LoVo (cell line): ENCODE measurements around the gene RAC2.

Experiments used
- DNase-seq: peaks from one replicate; pipeline ENCODE4 v3.0.0-alpha.2; 2016; ENCODE audit warnings: low spot score

Gene RAC2

DNA sequence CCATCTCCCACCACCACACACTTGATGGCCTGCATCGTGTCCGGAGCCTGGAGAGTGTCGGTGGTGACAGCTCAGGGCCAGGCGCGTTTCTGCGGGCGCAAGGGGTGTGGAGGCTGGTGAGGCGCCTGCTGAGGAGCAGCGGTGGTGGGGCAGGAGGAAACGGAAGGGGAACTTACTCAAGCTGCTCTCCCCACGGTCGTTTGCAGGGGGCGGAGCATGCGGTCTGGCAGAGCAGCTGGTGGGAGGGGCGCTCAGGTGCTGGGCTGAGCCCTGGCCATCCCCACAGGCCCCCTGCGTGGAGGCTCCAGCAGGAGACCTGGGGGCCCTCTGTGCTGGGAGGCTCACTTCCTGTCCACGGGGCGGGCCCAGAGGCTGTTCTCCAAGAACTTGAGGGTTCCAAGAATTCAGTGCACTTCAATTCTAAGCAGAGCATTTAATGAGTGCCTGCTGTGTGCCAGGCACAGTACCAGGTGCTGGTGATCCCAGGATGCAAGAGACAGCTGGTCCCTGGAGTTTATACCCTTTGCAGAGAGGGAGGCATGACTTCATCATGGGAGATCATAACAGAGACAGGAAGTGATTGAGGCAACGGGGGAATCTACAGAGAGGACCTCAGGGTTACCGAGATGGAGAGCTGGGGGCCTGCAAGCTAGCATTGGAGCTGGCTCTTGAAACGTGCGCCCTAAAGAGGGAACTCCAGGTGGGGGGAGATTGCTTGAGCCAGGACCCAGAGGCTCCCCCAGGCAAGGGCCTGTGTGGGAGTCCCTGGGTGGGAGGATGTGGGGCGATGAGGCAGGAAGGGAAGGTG is at the start of gene RAC2:
Gene RAC2 (minus strand): TSS at position 156 of the 808 bp plus-strand sequence. CDS start 121 bp downstream, at position 35.
- DNase-seq: no peak

DNA sequence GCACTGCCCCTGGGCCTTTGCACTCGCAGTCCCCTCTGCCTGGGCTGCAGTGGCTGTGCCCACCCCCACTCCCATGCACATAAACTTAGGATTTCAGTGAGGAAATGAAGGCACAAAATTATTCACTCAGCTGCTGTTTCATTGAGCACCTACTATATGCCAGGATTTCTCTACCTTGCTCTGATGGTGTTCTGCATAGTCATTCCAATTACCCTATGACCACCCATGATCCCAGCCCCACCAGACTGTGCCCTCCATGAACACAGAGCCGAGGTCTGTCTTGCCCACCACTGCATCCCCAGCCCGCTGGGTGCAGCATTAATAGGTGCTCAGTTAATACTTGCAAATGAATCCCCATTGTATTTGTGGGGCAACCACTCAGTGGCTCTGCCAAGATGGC is 49.1 kb upstream of the RAC2 start:
- no peak for DNase-seq

GRCh38 chr22:37292641-37293040 is 48.6 kb upstream of the RAC2 start:
- DNase-seq: no peak

DNA sequence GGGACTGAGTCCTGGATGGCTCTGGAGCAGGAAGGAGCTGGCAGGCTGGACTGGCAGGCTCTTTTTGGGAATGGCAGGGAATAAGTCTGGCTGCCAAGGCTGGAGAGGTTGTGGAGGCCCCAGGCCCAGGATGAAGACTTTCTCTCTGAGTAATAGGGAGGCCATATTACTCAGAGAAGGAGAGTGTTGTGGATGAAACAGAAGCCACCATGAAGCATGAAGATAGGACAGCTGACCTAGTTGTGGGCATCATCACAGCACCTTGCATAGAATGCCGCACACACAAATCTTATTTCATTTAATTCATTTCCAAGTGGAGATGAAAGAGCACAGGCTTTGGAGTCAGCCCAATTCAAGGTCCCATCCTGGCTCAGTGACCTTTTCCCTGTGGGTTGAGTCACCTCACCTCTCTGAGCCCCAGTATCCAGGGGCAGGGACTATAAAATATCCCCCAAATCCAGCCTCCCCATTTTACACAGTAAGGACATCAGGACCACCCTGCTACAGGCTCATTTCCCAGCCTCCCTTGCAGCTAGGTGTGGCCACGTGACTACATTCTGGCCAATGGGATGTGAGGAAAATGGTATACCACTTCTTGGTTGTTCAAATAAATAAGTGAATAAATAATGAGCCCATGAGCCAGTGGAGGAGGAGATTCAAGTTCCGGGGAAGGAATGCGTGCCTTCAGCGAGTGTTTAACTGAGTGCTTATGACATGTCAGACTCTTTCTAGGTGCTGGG is 47.7 kb upstream of the RAC2 start:
- no peak for DNase-seq

DNA sequence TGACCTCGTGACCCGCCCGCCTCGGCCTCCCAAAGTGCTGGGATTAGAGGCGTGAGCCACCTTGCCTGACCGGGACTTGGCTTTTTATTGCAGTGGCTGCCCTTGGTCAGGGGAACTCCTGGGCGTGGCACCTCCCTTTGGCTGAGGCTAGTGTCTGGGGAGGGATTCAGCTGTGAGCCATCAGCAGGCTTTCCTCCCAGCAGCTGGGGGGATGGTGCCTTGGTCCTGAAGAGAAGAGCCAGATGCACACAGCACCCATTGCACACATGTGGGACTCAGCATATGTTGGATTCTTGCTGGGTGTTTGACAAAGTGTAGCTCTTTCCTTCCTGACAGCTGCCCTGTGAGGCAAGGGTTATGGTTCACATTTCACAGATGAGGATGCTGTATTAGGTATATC is 46.7 kb upstream of the RAC2 start:
- no peak for DNase-seq

DNA sequence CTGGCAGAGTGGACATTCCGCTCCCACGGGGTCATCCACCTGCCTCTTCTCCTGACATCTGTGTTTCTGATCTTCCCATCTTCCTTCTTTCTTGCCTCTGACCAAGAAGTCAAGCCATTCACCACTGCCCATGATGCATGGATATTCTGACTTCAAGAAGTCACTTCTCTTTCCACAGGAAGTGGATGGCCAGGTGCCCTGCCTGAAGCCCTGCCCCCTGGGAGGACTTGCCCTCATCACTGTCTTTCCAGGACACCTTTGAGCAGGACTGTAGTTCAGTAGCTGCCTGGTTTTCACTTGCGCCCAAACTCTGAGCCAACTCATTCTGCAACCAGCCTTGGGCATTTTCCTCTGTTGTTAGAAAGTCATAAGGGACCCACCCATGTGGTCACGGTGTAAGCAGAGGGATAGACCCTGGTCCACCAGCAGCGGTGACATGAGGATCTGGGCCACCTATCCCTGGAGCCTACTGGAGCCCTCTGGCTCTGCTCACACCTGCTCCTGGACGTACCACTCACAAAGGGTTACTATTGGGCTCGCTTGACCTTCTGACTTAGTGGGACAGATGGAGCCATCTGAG is 45.2 kb upstream of the RAC2 start:
- no peak for DNase-seq

- DNase-seq: no peak
Observed at GRCh38 chr22:37288521-37288920, 44.5 kb upstream of the RAC2 start.

- no peak for DNase-seq
Observed at GRCh38 chr22:37287550-37287951, 43.5 kb upstream of the RAC2 start.

DNA sequence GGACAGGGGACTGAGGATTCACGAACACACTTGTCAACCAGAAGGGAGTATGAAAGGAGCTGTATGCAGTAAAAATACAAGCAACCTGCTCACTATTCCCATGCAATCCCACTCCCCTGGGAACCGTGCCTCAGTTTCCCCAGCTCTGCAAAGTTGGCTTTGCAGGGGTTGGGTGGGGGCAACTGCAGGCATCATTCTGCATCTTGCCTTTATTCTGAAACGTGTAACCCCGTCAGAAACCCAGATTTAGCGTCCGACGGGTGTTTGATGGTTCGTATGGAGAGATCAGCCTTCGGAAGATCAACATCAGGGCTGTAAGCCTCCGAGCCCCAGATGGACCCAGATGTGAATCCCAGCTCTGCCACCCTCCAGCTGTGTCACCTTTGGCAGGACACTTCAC is 41.9 kb upstream of the RAC2 start:
- DNase-seq: no peak

DNA sequence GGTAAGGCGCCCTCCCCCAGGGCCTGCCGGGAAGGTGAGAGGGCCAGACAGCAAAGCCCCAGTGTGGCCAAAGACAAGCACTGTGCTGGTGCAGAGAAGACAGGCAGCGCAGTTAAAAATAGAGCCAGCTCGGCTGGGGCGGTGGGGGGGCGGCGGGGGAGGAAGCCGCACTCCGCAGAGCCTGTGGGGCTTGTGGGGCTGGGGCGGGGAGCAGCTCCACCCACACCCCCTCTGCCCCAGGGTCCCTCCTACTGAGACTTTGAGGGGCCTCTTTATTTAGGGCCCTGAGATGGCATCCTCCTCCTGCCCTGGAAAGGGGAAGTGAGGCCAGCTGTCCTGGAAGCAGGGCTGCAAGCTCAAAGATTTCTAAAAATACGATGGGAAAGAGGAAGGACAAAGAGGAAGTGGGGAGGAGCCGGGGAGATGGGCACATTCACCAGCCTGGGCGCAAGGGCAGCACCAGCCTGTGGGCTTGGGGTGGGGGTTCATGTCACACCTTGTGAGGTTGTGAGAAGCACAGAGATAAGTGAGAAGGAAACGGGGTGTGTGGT is 40.8 kb upstream of the RAC2 start:
- no peak for DNase-seq

GRCh38 chr22:37284126-37284804 is 40.2 kb upstream of the RAC2 start:
- no peak for DNase-seq

- DNase-seq: no peak
Observed at GRCh38 chr22:37283393-37283937, 39.4 kb upstream of the RAC2 start.

DNA sequence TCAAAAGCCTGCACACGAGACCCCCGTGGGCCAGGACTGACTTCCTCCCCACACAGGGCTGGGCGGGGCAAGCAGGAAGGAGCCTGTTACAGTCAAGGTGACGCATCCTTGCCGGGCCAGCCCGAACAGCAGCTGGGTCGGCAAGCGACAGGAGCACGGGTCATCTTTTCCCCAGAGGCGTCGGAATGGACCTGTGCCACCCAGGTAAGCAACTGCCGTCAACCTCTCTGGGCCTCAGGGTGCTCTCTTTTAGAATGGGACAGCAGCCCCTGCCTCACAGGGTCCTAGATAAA is 38.3 kb upstream of the RAC2 start, which contains the start of gene CYTH4:
Gene CYTH4 (plus strand): TSS at position 124 of the 293 bp plus-strand sequence. CDS start 62 bp downstream, at position 186.
- no peak for DNase-seq

DNA sequence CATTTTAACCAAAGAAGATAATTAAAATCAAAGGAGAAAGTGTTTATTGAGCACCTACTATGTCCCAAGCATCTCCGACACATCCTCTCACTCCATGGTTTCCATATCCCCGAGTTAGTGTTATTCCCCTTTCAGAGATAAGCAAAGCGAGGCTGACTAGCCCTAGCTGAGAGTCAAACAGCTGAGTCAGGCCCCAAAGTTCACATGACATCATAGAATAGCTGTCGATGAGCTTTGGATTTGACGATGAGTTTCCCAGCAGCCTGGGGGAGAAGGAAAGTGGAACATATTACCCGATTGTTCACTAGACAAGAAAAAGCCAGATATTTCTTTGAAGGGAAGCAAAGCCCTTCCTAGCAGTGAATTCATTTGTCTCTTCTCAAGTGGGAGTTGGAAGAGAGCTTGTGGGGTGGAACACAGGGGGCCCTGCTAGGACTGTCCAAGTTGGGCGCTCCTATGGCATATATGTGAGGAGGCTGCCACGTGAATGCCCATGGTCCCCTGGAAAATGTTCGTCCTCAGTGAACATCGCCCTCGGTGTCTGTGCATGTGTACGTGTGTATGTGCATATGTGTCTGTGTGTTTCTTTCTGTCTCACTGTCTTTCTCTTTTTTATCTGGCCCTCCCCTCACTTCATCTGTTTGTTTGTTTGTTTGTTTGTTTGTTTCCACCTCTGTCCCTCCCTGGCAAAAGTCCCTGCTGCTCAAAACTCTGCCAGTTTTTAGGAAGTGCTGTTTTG is 37.7 kb upstream of the RAC2 start:
- DNase-seq: no peak

DNA sequence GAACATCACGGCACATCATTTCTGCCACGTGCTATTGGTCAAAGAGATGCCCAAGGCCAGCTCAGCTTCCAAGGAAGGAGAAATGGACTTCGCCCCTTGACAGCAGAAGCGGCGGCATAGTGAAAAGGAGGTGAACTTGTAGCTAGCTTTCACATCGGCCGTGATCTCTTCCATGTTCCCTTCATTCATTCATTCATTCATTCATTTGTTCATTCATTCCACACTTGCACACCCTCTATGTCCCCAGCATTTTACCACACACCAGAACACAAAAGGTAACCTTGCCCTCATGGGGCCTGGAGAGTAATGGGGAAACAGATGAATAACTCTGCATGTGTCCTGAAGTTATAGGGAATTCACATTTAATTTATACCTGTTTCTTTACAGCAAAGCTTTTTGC is 37.1 kb upstream of the RAC2 start:
- DNase-seq: no peak

GRCh38 chr22:37280718-37281117 is 36.6 kb upstream of the RAC2 start:
- no peak for DNase-seq

- DNase-seq: no peak
Observed at GRCh38 chr22:37279331-37280181, 35.5 kb upstream of the RAC2 start.

DNA sequence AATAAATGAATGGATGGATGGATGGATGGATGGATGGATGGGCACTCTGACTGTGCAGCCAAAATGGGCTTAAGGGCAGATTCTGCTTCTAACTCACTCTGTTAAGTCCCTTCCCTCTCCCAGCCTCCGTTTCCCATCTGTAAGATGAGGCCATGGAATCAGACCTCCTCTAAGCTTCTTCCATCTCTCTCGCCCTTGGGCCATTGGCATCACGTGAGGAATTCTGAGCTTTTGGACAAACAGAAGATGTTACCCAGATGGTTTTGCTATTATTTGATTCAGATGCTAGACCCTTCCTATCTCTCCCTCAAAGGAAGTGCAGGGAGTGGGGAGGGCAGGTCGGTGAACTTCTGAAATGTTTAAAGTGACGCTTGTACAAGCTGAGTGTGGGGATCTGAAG is 34.2 kb upstream of the RAC2 start:
- no peak for DNase-seq

DNA sequence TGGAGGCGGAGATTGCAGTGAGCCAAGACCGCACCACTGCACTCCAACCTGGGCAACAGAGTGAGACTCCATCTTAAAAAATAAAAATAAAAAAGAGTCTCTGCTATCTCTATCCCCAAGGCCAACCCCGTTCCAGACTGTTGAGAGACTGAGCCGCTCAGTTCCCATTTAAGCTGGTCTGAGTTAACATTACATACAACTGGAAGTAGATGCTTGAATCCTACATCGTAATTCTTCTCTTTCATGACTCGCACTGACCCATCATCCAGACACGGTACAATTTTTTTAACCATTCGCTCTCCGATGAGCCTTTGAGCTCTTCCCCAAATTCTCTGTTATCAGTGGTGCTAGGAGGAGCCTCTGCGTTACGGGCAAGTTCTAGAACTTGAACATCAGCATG is 33.3 kb upstream of the RAC2 start:
- DNase-seq: no peak

DNA sequence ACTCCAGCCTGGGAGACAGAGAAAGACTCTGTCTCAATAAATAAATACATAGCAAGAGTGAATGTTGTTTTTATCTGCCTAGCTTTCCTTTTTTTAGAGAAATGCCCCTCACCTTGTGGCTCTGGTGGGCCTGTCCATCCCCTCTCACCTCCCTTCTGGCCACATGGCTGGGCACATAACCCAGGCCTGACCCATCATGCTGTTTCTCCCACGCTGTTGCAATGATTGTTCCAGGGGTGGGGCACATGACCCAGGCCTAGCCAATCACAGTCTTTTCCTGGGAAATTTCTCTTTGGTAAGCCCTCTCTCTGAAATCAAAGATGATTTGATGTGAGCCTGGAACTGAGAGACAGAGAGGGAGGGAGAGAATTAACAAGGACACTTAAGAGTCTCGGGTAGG is 32.7 kb upstream of the RAC2 start:
- no peak for DNase-seq
